HG02970 (cell line): ENCODE measurements around the gene TFAP2E.

ENCODE experiments used
- ATAC-seq: cut with Tn5 transposase; IDR thresholded peaks from one replicate; pipeline ENCODE4 v1.9.1; 2021; ENCODE audit warnings: mild to moderate bottlenecking, moderate library complexity, moderate number of reproducible peaks; ENCODE audit not compliant: unreplicated experiment, low FRiP score

The TFAP2E gene

GRCh38 chr1:35591211-35591610, 18.1 kb downstream of the TFAP2E start:
- ATAC-seq: no peak

DNA sequence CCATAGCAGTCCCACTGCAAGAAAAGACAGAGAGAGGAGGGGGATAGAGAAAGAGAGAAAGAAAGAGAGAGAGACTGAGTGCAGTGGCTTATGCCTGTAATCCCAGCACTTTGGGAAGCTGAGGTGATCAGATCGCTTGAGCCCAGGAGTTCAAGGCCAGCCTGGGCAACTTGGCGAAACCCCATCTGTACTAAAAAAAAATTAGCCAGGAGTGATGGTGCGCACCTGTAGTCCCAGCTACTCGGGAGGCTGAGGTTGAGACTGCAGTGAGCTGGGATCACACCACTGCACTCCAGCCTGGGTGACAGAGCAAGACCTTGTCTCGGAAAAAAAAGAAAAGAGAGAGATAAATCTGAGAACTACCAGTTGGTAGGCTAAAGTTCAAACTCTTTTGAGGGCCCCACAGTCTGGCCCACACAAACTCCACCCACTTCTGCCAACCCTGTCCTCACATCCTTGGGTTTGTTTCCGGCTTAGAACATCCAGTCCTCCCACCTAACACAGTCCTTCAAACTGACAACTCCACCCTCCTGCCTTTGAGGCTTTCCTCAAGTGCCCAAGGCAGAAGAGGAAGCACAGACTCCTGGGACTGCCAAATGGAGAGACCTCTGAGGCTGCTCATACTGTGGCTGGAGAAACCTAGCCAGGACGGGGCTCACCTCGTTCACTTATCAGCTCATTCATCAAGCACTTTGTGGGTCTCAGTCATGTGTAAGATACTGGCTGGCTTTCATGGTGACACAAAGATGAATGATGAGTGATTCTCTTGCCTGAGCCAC, 20.1 kb downstream of the TFAP2E start:
- no peak for ATAC-seq

- no peak for ATAC-seq
Measured at GRCh38 chr1:35594005-35594760, 21.1 kb downstream of the TFAP2E start.

DNA sequence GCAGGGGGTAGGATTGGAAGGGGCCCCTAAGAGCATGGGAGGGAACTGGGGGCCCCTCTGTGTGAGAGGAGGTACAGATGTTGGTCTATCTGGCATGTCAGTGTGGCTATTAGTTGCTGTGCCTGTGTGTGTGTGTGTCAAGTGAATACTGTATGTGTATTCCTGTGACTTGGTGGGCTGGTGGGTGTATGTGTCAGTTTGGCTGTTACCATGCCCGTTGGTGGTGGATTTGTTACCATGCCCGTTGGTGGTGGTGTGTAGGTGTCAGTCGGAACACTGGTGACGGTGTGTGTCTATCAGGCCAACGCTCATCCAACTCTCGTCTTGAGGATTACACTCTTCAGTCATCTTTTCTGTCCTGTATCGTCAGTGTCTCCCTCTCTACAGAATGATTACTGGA, 22.6 kb downstream of the TFAP2E start:
- no peak for ATAC-seq

DNA sequence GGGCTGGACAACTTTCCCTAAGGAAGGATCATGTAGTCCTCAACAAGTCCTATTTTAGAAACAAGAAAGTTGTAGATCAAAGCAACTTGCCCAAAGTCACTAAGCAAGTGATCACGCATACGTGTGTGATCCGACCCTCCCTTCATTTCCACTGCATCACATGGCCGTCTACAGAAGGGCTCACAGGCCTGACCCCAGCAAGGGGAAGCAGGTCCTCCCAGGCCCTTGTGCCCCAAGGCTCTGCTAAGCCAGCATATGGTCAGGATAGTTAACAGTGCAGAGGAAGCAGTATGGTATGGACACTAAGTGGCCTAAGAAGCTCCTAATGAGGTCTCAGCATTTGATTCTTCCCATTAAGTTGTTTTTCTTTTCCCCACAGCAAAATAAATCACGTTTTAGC, 24.8 kb downstream of the TFAP2E start:
- no peak for ATAC-seq

GRCh38 chr1:35598895-35599294, 25.8 kb downstream of the TFAP2E start:
- no peak for ATAC-seq

GRCh38 chr1:35599411-35599810, 26.3 kb downstream of the TFAP2E start:
- no peak for ATAC-seq

GRCh38 chr1:35600593-35600992, 27.5 kb downstream of the TFAP2E start:
- ATAC-seq: no peak

GRCh38 chr1:35603468-35603867, 30.4 kb downstream of the TFAP2E start:
- ATAC-seq: no peak

- no peak for ATAC-seq
Measured at GRCh38 chr1:35603941-35604340, 30.8 kb downstream of the TFAP2E start.

- ATAC-seq: no peak
Measured at GRCh38 chr1:35605071-35605866, 32.2 kb downstream of the TFAP2E start.

DNA sequence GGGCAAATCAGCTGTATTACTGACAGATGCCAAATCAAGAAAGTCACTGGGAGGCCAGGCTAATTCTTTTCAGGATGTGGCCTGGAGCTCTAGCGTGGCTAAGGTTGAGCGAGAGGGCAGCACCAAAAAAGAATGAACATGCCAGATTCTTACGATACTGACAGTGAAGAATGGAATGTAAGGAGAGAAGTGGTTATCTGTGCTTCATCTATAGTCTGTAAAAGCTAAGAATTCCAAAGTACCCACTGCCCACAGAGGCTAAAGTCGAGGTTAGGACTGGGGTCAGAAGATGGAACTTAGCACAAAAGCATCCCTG, 32.7 kb downstream of the TFAP2E start:
- ATAC-seq: no peak

DNA sequence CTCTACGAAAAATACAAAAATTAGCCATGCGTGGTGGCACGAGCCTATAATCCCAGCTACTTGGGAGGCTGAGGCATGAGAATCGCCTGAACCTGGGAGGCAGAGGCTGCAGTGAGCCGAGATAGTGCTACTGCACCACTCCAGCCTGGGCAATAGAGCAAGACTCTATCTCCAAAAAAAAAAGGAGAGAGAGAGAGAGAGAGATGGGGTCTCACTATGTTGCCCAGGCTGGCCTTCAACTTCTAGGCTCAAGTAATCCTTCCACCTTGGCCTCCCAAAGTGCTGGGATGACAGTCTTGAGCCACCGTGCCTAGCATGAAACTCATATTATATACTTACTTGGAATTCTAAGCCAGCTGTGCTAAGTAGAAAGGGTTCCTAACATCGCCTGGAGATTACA, 38.5 kb downstream of the TFAP2E start:
- no peak for ATAC-seq

GRCh38 chr1:35615440-35615839, 42.3 kb downstream of the TFAP2E start:
- ATAC-seq: no peak

DNA sequence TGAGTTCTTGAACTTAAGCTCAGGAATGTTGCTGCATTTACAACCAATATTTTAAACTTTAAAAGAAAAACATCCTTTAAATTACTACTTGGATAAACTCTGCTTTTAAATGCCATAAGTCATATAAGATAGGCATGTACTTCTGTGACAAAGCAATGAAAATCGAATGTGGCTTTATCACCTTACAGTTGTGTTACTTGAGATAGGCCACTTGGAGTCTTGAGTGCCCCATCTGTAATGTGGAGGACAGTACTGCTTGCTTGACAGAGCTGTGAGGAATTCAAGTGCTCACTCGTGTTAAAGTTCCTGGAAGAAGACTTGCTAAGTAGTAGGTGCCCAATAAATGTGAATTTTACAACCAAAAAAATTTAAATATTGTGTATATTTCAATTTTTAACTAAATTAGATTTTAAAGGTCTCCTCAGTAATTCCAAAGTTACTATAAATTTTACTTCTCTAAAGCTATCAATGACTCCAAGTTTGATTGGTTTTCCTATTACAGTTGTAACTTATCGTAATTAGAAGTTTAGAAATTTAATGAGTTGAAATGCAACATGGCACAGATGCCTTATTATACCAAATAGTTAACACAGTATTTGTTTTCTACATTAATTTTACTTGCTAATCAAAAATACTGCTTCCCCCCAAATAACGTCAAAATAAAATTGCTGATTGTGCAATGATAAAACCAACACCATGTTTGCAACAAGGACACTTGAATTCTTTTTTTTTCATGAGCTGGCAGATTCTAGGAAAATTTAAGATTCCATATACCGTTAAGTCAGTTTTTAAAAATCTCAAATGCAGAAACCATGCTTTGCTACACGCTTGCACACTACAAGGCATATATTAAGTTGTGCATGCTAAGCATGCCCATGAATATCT, 46.4 kb downstream of the TFAP2E start:
- no peak for ATAC-seq

DNA sequence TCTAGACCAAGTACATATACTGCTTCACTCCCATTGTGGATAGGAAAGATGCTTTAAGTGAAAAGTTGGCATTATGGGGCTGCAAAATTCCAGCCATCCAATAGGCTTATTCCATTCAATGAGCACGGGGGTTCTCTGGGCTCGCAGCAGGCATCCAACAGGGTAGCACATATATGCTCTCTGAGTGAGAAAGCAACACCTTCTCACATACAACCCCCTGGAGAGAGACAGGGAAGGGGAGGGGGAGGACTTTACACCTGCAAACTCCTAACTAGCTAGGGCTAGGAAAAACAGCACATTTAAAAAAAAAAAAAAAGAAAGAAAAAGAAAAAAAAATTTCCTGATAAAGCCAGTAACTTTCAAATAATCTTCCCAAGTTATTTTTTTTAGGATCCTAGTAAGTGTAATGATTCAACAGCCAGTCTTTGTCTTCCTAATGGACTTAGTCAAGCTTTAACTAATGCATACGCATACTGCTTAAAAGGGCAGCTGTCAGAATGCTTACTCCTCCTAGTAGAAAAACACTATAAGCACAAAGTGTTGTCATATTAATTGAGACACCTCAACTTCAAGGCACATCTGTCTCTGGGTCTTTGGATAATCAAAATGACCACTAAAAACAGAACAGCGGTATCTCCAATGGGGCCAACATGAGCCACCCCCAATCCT, 49.5 kb downstream of the TFAP2E start:
- ATAC-seq: no peak

DNA sequence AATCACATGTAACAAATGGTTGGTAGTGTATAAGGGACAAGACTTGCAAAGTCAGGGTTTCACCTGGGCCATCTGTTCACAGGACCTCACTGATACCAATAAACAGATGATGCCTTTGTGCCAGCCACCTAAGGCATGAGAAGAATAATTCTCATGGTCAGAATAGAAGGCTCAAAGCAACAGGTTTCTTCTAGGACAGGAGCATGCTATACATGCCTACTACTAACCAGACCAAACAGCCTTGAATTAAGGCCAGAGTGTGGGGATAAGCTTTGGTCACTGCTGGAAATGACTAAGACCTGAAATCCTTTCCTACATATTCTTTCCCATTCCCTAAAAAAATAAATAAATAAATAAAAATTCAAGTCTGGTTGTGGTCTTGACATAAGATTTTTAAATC, 50.7 kb downstream of the TFAP2E start:
- ATAC-seq: no peak

GRCh38 chr1:35629051-35629450, 55.9 kb downstream of the TFAP2E start:
- ATAC-seq: no peak

GRCh38 chr1:35631396-35631795, 58.3 kb downstream of the TFAP2E start:
- ATAC-seq: no peak

DNA sequence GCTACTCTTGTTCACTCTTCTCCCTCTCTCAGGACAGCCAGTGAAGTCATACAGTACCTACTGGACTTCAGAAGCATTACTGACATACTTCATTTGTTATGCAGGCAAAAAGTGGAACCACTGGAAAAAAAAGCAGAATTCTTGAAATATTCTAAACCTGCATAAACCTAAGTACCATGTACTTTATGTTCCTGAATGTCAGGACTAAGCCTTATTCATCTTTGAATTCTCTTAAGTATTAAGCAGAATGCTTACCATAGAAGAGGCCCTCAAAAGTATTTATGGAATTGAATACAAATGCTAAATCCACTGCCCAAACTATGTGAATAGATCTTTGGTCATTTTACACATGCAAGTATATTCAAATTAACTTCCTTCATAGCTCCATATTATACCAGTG, 60.4 kb downstream of the TFAP2E start:
- no peak for ATAC-seq
